Astrocyte (in vitro differentiated cells and primary cell): Measurements from ENCODE around the gene C9orf85.
"Not testable (repeated sequence)": the region's sequence is repeated elsewhere in the genome, so short reads cannot be mapped to it uniquely, and the experiment has no call there.

Experiments
- EZH2 ChIP-seq: IDR thresholded peaks from 2 replicates; pipeline ENCODE4 v1.6.1; 2012; ENCODE audit warnings: mild to moderate bottlenecking, low read length, inconsistent platforms; ENCODE audit not compliant: insufficient read depth
- TF ChIP-seq, protein P1 (sequence below): IDR thresholded peaks from 2 replicates; pipeline ENCODE4 v1.5.1; 2011; ENCODE audit warnings: low read depth, mild to moderate bottlenecking, inconsistent platforms, low read length, moderate library complexity; ENCODE audit not compliant: insufficient read depth

DNA sequence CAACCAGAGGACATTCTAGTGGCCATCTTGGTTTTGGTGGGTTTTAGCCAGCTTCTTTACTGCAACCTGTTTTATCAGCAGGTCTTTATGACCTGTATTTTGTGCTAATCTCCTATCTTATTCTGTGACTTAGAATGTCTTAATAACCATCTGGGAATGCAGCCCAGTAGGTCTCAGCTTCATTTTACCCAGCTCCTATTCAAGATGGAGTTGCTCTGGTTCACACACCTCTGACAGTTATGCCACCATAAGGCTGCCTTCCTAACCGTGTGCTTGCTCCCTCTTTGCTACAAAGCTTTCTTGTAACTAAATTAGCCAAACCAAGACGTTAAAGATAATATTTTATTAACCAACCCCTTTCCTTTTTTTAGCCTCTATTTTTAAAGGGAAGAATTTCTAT, 43.2 kb downstream of the C9orf85 start:
- TF ChIP-seq, protein P1, sequence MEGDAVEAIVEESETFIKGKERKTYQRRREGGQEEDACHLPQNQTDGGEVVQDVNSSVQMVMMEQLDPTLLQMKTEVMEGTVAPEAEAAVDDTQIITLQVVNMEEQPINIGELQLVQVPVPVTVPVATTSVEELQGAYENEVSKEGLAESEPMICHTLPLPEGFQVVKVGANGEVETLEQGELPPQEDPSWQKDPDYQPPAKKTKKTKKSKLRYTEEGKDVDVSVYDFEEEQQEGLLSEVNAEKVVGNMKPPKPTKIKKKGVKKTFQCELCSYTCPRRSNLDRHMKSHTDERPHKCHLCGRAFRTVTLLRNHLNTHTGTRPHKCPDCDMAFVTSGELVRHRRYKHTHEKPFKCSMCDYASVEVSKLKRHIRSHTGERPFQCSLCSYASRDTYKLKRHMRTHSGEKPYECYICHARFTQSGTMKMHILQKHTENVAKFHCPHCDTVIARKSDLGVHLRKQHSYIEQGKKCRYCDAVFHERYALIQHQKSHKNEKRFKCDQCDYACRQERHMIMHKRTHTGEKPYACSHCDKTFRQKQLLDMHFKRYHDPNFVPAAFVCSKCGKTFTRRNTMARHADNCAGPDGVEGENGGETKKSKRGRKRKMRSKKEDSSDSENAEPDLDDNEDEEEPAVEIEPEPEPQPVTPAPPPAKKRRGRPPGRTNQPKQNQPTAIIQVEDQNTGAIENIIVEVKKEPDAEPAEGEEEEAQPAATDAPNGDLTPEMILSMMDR: not testable (repeated sequence)
- TF ChIP-seq EZH2: not testable (repeated sequence)
